Mesendoderm (in vitro differentiated cells): ENCODE results near the gene DST.
A peak's percentile ranks its signal among the peaks of the same experiment; 100 is the strongest.

Experiments used
- DNase-seq: peaks from one replicate; pipeline ENCODE4 v3.0.0; 2013
- H2AK5ac ChIP-seq: 2 replicates; pipeline ENCODE4 v1.6.1; 2013; ENCODE audit warnings: low read length, inconsistent platforms
- H2BK120ac ChIP-seq: 2 replicates; pipeline ENCODE4 v1.6.1; 2013; ENCODE audit warnings: low read depth, mild to moderate bottlenecking, low read length, moderate library complexity, mixed read lengths
- H2BK15ac ChIP-seq: replicated peaks from 2 replicates; pipeline ENCODE4 v1.6.1; 2013; ENCODE audit warnings: low read depth, mild to moderate bottlenecking, moderate library complexity
- H2BK5ac ChIP-seq: 2 replicates; pipeline ENCODE4 v1.6.1; 2013; ENCODE audit warnings: low read length, inconsistent platforms
- H3K18ac ChIP-seq: 2 replicates; pipeline ENCODE4 v1.6.1; 2013; ENCODE audit warnings: mild to moderate bottlenecking, low read length, mixed read lengths
- H3K23ac ChIP-seq: one replicate; pipeline ENCODE4 v1.6.1; 2013; ENCODE audit warnings: low read length
- H3K27ac ChIP-seq: 2 replicates; pipeline ENCODE4 v1.5.1; 2013; ENCODE audit warnings: low read depth, mild to moderate bottlenecking, inconsistent platforms, low read length, moderate library complexity
- H3K27me3 ChIP-seq: 2 replicates; pipeline ENCODE4 v1.6.1; 2013; ENCODE audit warnings: low read length, control low read depth, mild to moderate bottlenecking, inconsistent platforms; ENCODE audit not compliant: insufficient read depth, poor library complexity
- H3K36me3 ChIP-seq: 2 replicates; pipeline ENCODE4 v1.6.1; 2013; ENCODE audit warnings: low read length, inconsistent platforms; ENCODE audit not compliant: control insufficient read depth, insufficient read depth
- H3K4ac ChIP-seq: one replicate; pipeline ENCODE4 v1.6.1; 2013; ENCODE audit warnings: low read depth, mild to moderate bottlenecking, low read length, moderate library complexity
- H3K4me1 ChIP-seq: 2 replicates; pipeline ENCODE4 v1.6.1; 2013; ENCODE audit warnings: low read depth, low read length, inconsistent platforms; ENCODE audit not compliant: control insufficient read depth
- H3K4me2 ChIP-seq: 2 replicates; pipeline ENCODE4 v1.6.1; 2013; ENCODE audit warnings: low read length
- H3K4me3 ChIP-seq: 2 replicates; pipeline ENCODE4 v1.5.1; 2013; ENCODE audit warnings: mild to moderate bottlenecking, low read length
- H3K56ac ChIP-seq: one replicate; pipeline ENCODE4 v1.6.1; 2013; ENCODE audit warnings: low read length
- H3K79me1 ChIP-seq: 2 replicates; pipeline ENCODE4 v1.6.1; 2013; ENCODE audit warnings: low read length, inconsistent platforms
- H3K79me2 ChIP-seq: 2 replicates; pipeline ENCODE4 v1.6.1; 2013; ENCODE audit warnings: mild to moderate bottlenecking, low read length; ENCODE audit not compliant: control insufficient read depth, insufficient read depth
- H3K9ac ChIP-seq: 2 replicates; pipeline ENCODE4 v1.6.1; 2013; ENCODE audit warnings: low read length, inconsistent platforms
- H4K5ac ChIP-seq: one replicate; pipeline ENCODE4 v1.6.1; 2013; ENCODE audit warnings: low read length
- H4K8ac ChIP-seq: one replicate; pipeline ENCODE4 v1.6.1; 2013; ENCODE audit warnings: low read depth, mild to moderate bottlenecking, control low read depth, low read length, moderate library complexity
- WGBS: extraction: QIAGEN DNeasy Blood & Tissue Kit; methylation state at CpG from one replicate; pipeline ENCODE4 v1.1.7; 2013; ENCODE audit warnings: low lambda C conversion rate, missing lambda C conversion rate; ENCODE audit not compliant: insufficient coverage; ENCODE audit errors: extremely low coverage; 5-methylcytosine and 5-hydroxymethylcytosine counted together

Gene DST

GRCh38 chr6:56515081-56515905 is 127.4 kb downstream of the DST start:
- no peak overlapping the region for H4K8ac ChIP-seq
- H3K4me3 ChIP-seq = no peak overlapping the region
- H3K4me2 ChIP-seq = no peak overlapping the region
- H3K4ac ChIP-seq = no peak overlapping the region
- no peak overlapping the region for H3K27ac ChIP-seq
- H2BK120ac ChIP-seq = no peak overlapping the region
- no peaks in the 10 kb centered on the region for H3K27me3 ChIP-seq
- peaks cover 2% of the 10 kb centered on the region for H3K79me1 ChIP-seq
- H3K4me1 ChIP-seq = no peaks in the 10 kb centered on the region
- no peak overlapping the region for H3K9ac ChIP-seq
- no peak overlapping the region for H2BK5ac ChIP-seq
- H3K56ac ChIP-seq = no peak overlapping the region
- no peak overlapping the region for H3K18ac ChIP-seq
- no peak overlapping the region for H4K5ac ChIP-seq
- no peak overlapping the region for H2AK5ac ChIP-seq
- no peak overlapping the region for H3K23ac ChIP-seq
- no peaks in the 10 kb centered on the region for H3K36me3 ChIP-seq
- no peaks in the 10 kb centered on the region for H3K79me2 ChIP-seq
- H2BK15ac ChIP-seq = no peak overlapping the region
- no CpG with 5 or more reads among the region's 7 CpGs for WGBS
- DNase-seq = no peak

GRCh38 chr6:56514395-56514794 is 128.3 kb downstream of the DST start:
- no peak overlapping the region for H3K9ac ChIP-seq
- WGBS = no CpG with 5 or more reads among the region's 2 CpGs
- H2BK5ac ChIP-seq = no peak overlapping the region
- no peak overlapping the region for H3K23ac ChIP-seq
- H3K79me1 ChIP-seq = peaks cover 2% of the 10 kb centered on the region
- no peak overlapping the region for H4K5ac ChIP-seq
- no peak overlapping the region for H3K4ac ChIP-seq
- no peak overlapping the region for H3K4me3 ChIP-seq
- H4K8ac ChIP-seq = no peak overlapping the region
- H3K18ac ChIP-seq = no peak overlapping the region
- DNase-seq = no peak
- no peak overlapping the region for H3K4me2 ChIP-seq
- H3K4me1 ChIP-seq = no peaks in the 10 kb centered on the region
- H3K36me3 ChIP-seq = no peaks in the 10 kb centered on the region
- no peak overlapping the region for H2BK15ac ChIP-seq
- H3K27ac ChIP-seq = no peak overlapping the region
- H2AK5ac ChIP-seq = no peak overlapping the region
- no peaks in the 10 kb centered on the region for H3K27me3 ChIP-seq
- H3K56ac ChIP-seq = no peak overlapping the region
- no peaks in the 10 kb centered on the region for H3K79me2 ChIP-seq
- H2BK120ac ChIP-seq = no peak overlapping the region

- no CpG with 5 or more reads among the region's 1 CpG for WGBS
- H3K18ac ChIP-seq = no peak overlapping the region
- H2BK120ac ChIP-seq = no peak overlapping the region
- H3K79me2 ChIP-seq = no peaks in the 10 kb centered on the region
- no peak overlapping the region for H4K5ac ChIP-seq
- H3K36me3 ChIP-seq = no peaks in the 10 kb centered on the region
- no peak overlapping the region for H3K4ac ChIP-seq
- H4K8ac ChIP-seq = no peak overlapping the region
- no peaks in the 10 kb centered on the region for H3K4me1 ChIP-seq
- H3K27me3 ChIP-seq = no peaks in the 10 kb centered on the region
- H3K9ac ChIP-seq = no peak overlapping the region
- no peak overlapping the region for H3K4me3 ChIP-seq
- no peak overlapping the region for H3K56ac ChIP-seq
- H2BK5ac ChIP-seq = no peak overlapping the region
- H3K23ac ChIP-seq = no peak overlapping the region
- no peak overlapping the region for H2BK15ac ChIP-seq
- no peaks in the 10 kb centered on the region for H3K79me1 ChIP-seq
- H3K4me2 ChIP-seq = no peak overlapping the region
- DNase-seq = no peak
- H2AK5ac ChIP-seq = no peak overlapping the region
- no peak overlapping the region for H3K27ac ChIP-seq
Measured at GRCh38 chr6:56513631-56514030, 129.1 kb downstream of the DST start.

GRCh38 chr6:56511591-56511990 is 131.1 kb downstream of the DST start:
- Histone ChIP-seq H2BK120ac (no peak overlapping the region), H3K4ac (no peak overlapping the region), H3K27me3 (no peaks in the 10 kb centered on the region), H3K56ac (no peak overlapping the region), H2BK5ac (no peak overlapping the region), H3K79me2 (no peaks in the 10 kb centered on the region), H3K9ac (no peak overlapping the region), H2BK15ac (no peak overlapping the region), H3K27ac (no peak overlapping the region), H3K79me1 (no peaks in the 10 kb centered on the region), H3K4me1 (no peaks in the 10 kb centered on the region), H4K5ac (no peak overlapping the region), H3K36me3 (peaks cover 1% of the 10 kb centered on the region), H2AK5ac (no peak overlapping the region), H3K18ac (no peak overlapping the region), H4K8ac (no peak overlapping the region), H3K4me3 (no peak overlapping the region), H3K4me2 (no peak overlapping the region), H3K23ac (no peak overlapping the region)
- no peak for DNase-seq
- WGBS = no CpG with 5 or more reads among the region's 2 CpGs

GRCh38 chr6:56510984-56511531 is 131.6 kb downstream of the DST start:
- no peak overlapping the region for H2BK120ac ChIP-seq
- H3K79me1 ChIP-seq = no peaks in the 10 kb centered on the region
- H3K4me1 ChIP-seq = no peaks in the 10 kb centered on the region
- H2BK5ac ChIP-seq = no peak overlapping the region
- no peak overlapping the region for H3K9ac ChIP-seq
- H3K23ac ChIP-seq = no peak overlapping the region
- no peak overlapping the region for H3K4me2 ChIP-seq
- no CpG with 5 or more reads among the region's 3 CpGs for WGBS
- H3K27me3 ChIP-seq = no peaks in the 10 kb centered on the region
- H2AK5ac ChIP-seq = no peak overlapping the region
- no peaks in the 10 kb centered on the region for H3K79me2 ChIP-seq
- no peak overlapping the region for H3K4ac ChIP-seq
- no peak overlapping the region for H3K4me3 ChIP-seq
- no peak overlapping the region for H3K56ac ChIP-seq
- H3K18ac ChIP-seq = no peak overlapping the region
- no peak overlapping the region for H4K8ac ChIP-seq
- DNase-seq = peak; percentile 9
- H4K5ac ChIP-seq = no peak overlapping the region
- no peak overlapping the region for H3K27ac ChIP-seq
- H2BK15ac ChIP-seq = no peak overlapping the region
- peaks cover 1% of the 10 kb centered on the region for H3K36me3 ChIP-seq
